Ovary (tissue), 9 donors: ENCODE results near the gene HNRNPK. TPM values are rescaled to one million over a fixed set of nuclear protein-coding genes. Genes with fewer than 3 reads are reported as not detected.

Experiments
- DNase-seq, 5 donors: peaks; one replicate each; pipeline ENCODE4 v3.0.0-alpha.2; 2019 to 2020
- H3K27ac ChIP-seq, 2 donors: fragments of 200-600 bp; one replicate each; pipeline versions ENCODE4 v1.5.1 to v1.8.0; 2019 to 2022
- H3K27me3 ChIP-seq: fragments of 200-600 bp; one replicate; pipeline ENCODE4 v1.8.0; 2022
- H3K36me3 ChIP-seq: fragments of 200-600 bp; sonication (generic); one replicate; pipeline ENCODE4 v1.5.1; 2019
- H3K4me1 ChIP-seq: one replicate; pipeline ENCODE4 v1.8.1; 2013; ENCODE audit warnings: mild to moderate bottlenecking, moderate library complexity; ENCODE audit not compliant: insufficient read depth
- H3K4me3 ChIP-seq: fragments of 200-600 bp; sonication (generic); one replicate; pipeline ENCODE4 v1.5.1; 2017
- H3K9me3 ChIP-seq, 2 donors: fragments of 200-600 bp in 1 of 2; sonication (generic) in 1 of 2; one replicate each; pipeline versions ENCODE4 v1.5.1 to v1.8.1; 2013 to 2019; ENCODE audit warnings: mild to moderate bottlenecking in 1 of 2, moderate library complexity in 1 of 2
- EP300 ChIP-seq: sonication (generic); formaldehyde crosslinking; IDR thresholded peaks from one replicate; pipeline ENCODE4 v1.6.1; 2017; ENCODE audit warnings: antibody characterized with exemption
- POLR2A ChIP-seq: fragments of 450-650 bp; IDR thresholded peaks from one replicate; pipeline ENCODE4 v1.6.1; 2017; ENCODE audit warnings: antibody characterized with exemption, mild to moderate bottlenecking, moderate library complexity
- WGBS, 3 donors: extraction: QIAGEN DNeasy Blood & Tissue Kit in 1 of 3; methylation state at CpG; one replicate each; pipeline versions ENCODE4 v1.1.5 to v1.1.7; 2013 to 2017; 5-methylcytosine and 5-hydroxymethylcytosine counted together
- intact Hi-C, 4 donors: fragments of 100-400 bp; cut with DNase I; formaldehyde crosslinking; loops; one replicate each; pipeline versions ENCODE4 v1.11.0 to v1.15.1; 2022 to 2023
- polyA plus RNA-seq, 2 donors: library from polyadenylated mRNA; stranded (reverse); fragments of 200-250 nt in 1 of 2; fragments of 350-450 nt in 1 of 2; fragmentation: Illumina TruSeq in 1 of 2; extraction: RNeasy Lipid Tissue Mini Kit (QIAGEN cat#74804) in 1 of 2; gene quantifications; one replicate each; pipeline ENCODE4 v1.2.3, GENCODE V29; 2013 to 2014
- total RNA-seq, 7 donors: library from RNA; depleted of rRNA in 2 of 7; stranded (reverse); fragments of >200 nt in 2 of 7; fragmentation: NEBNext Ultra II Directional in 3 of 7; extraction: Animal tissue kit (Norgen Biotek cat#: 25700) in 3 of 7; gene quantifications; one replicate each; pipeline versions ENCODE4 v1.1.0 to v1.2.4, GENCODE V29; 2016 to 2023
- TF ChIP-seq, protein P1 (sequence below), 3 donors: fragments of 450-650 bp in 2 of 3; fragments of 200-600 bp in 1 of 3; IDR thresholded peaks; one replicate each; pipeline versions ENCODE4 v1.5.1 to v1.8.0; 2016 to 2022; ENCODE audit warnings: antibody characterized with exemption in 3 of 3, mild to moderate bottlenecking in 1 of 3
- donor health status: DM: no; HTN: no; CAD: no; lungs with moderate emphysema.
- donor health status: DM: no; HTN: no; CAD: no.
- donor health status: Bipolar disorder and iron deficiency.
- donor health status: DM: yes; HTN: yes; CAD: no.
- donor health status: DM: no; HTN: no; CAD: no.
- donor health status: DM: yes; HTN: yes; CAD: no.

The HNRNPK gene
- total and polyA plus RNA-seq, 9 donors: 302 to 646 (median 485) TPM

DNA sequence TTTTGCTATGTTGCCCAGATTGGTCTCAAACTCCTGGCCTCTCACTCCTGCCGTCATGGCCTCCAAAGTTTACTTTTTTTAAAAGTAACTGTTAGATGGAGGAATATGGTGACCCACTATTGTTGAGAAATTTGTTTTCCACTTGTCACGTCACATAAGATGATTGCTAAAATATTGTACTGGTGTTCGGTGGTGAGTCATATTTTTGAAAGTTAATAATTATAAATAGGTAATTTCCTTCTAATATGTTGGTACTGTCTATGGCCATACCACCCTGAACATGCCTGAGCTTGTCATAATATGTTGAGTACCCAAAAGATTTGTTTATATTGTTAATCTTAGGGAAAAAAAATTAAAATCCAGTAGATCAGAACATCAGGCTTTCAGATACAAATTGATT lies 23.2 kb upstream of the HNRNPK start:
- H3K27me3 ChIP-seq: no peaks in the 10 kb centered on the region
- 93 to 98% (median 97%) methylated on average over 3 of the region's 3 CpGs for WGBS, 3 donors
- H3K9me3 ChIP-seq: no peaks in the 10 kb centered on the region
- no peak for DNase-seq
- intact Hi-C loops: no loop called here
- H3K27ac ChIP-seq: no peak overlapping the region
- no peak overlapping the region for H3K4me3 ChIP-seq
- H3K36me3 ChIP-seq: no peaks in the 10 kb centered on the region
- TF ChIP-seq EP300 (no peak), POLR2A (no peak)
- TF ChIP-seq, protein P1, sequence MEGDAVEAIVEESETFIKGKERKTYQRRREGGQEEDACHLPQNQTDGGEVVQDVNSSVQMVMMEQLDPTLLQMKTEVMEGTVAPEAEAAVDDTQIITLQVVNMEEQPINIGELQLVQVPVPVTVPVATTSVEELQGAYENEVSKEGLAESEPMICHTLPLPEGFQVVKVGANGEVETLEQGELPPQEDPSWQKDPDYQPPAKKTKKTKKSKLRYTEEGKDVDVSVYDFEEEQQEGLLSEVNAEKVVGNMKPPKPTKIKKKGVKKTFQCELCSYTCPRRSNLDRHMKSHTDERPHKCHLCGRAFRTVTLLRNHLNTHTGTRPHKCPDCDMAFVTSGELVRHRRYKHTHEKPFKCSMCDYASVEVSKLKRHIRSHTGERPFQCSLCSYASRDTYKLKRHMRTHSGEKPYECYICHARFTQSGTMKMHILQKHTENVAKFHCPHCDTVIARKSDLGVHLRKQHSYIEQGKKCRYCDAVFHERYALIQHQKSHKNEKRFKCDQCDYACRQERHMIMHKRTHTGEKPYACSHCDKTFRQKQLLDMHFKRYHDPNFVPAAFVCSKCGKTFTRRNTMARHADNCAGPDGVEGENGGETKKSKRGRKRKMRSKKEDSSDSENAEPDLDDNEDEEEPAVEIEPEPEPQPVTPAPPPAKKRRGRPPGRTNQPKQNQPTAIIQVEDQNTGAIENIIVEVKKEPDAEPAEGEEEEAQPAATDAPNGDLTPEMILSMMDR (IDR thresholded peaks at IDR 0.05): no peak
- H3K4me1 ChIP-seq: no peaks in the 10 kb centered on the region

GRCh38 chr9:84002344-84002743 lies 22.3 kb upstream of the HNRNPK start:
- no peak for DNase-seq
- no peaks in the 10 kb centered on the region for H3K36me3 ChIP-seq
- H3K27me3 ChIP-seq: no peaks in the 10 kb centered on the region
- no peaks in the 10 kb centered on the region for H3K4me1 ChIP-seq
- intact Hi-C loops: no loop called here
- H3K9me3 ChIP-seq: no peaks in the 10 kb centered on the region
- TF ChIP-seq POLR2A (no peak), EP300 (no peak)
- TF ChIP-seq, protein P1 (IDR thresholded peaks at IDR 0.05): no peak
- no peak overlapping the region for H3K4me3 ChIP-seq
- H3K27ac ChIP-seq: no peak overlapping the region

GRCh38 chr9:84001621-84002020 lies 21.6 kb upstream of the HNRNPK start:
- intact Hi-C loops: no loop called here
- no peaks in the 10 kb centered on the region for H3K9me3 ChIP-seq
- TF ChIP-seq EP300: no peak
- TF ChIP-seq POLR2A: no peak
- TF ChIP-seq, protein P1 (IDR thresholded peaks at IDR 0.05): no peak
- no peak overlapping the region for H3K27ac ChIP-seq
- WGBS, 3 donors: 89 to 97% (median 97%) methylated on average over 2 of the region's 2 CpGs
- DNase-seq: no peak
- H3K36me3 ChIP-seq: no peaks in the 10 kb centered on the region
- no peaks in the 10 kb centered on the region for H3K27me3 ChIP-seq
- no peaks in the 10 kb centered on the region for H3K4me1 ChIP-seq
- H3K4me3 ChIP-seq: no peak overlapping the region

DNA sequence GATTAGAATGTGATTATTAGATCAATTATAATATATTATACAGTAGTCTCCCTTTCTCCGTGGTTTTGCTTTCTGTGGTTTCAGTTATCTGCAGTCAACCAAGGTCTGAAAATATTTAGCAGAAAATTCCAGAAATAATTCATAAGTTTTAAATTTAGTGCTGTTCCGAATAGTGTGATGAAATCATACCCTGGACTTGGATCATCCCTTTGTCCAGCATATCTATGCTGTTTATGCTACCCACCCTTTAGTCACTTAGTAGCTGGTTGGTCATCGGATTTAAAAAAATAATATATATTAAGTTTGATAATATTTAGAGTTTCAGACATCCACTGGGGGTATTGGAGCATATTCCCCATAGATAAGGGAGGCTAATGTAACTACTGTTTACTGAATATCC lies 20.2 kb upstream of the HNRNPK start:
- H3K27me3 ChIP-seq: no peaks in the 10 kb centered on the region
- intact Hi-C loops: no loop called here
- H3K4me1 ChIP-seq: no peaks in the 10 kb centered on the region
- DNase-seq: no peak
- no peak overlapping the region for H3K4me3 ChIP-seq
- TF ChIP-seq EP300 (no peak), POLR2A (no peak)
- TF ChIP-seq, protein P1 (IDR thresholded peaks at IDR 0.05): no peak
- H3K9me3 ChIP-seq: no peaks in the 10 kb centered on the region
- 26 to 41% (median 28%) methylated on average over 3 of the region's 3 CpGs for WGBS, 3 donors
- H3K36me3 ChIP-seq: no peaks in the 10 kb centered on the region
- no peak overlapping the region for H3K27ac ChIP-seq
